Mucosa of descending colon (tissue), 3 donors: ENCODE data around the gene NEFH. TPM values are rescaled to one million over a fixed set of nuclear protein-coding genes. Genes with fewer than 3 reads are reported as not detected.

Experiments used
- ATAC-seq: fragments of 200-7000 bp; cut with Tn5 transposase; one replicate; pipeline ENCODE4 v1.9.1; 2020; ENCODE audit warnings: mild to moderate bottlenecking, moderate library complexity
- DNase-seq, 3 donors: peaks; one replicate each; pipeline ENCODE4 v3.0.0-alpha.2; 2020
- H3K36me3 ChIP-seq: fragments of 200-600 bp; one replicate; pipeline ENCODE4 v1.8.0; 2021; ENCODE audit warnings: low read depth, mild to moderate bottlenecking
- H3K4me1 ChIP-seq: fragments of 200-600 bp; one replicate; pipeline ENCODE4 v1.8.0; 2021; ENCODE audit warnings: low read depth, mild to moderate bottlenecking
- H3K4me3 ChIP-seq: fragments of 200-600 bp; one replicate; pipeline ENCODE4 v1.8.0; 2021; ENCODE audit warnings: mild to moderate bottlenecking
- H3K9me3 ChIP-seq: fragments of 200-600 bp; one replicate; pipeline ENCODE4 v1.8.0; 2021; ENCODE audit warnings: mild to moderate bottlenecking
- intact Hi-C, 2 donors: fragments of 100-400 bp; cut with DNase I in 1 of 2; cut with micrococcal nuclease in 1 of 2; formaldehyde crosslinking; loops; one replicate each; pipeline versions ENCODE4 v1.11.0 to v1.11.1; 2022; cut with DNase I, micrococcal nuclease
- total RNA-seq, 3 donors: library from RNA; stranded (reverse); fragmentation: NEBNext Ultra II Directional in 2 of 3; extraction: Animal tissue kit (Norgen Biotek cat#: 25700) in 2 of 3; gene quantifications; one replicate each; pipeline versions ENCODE4 v1.2.1 to v1.2.4, GENCODE V29; 2021 to 2023
- TF ChIP-seq, protein P1 (sequence below): fragments of 200-600 bp; IDR thresholded peaks from one replicate; pipeline ENCODE4 v1.8.0; 2022; ENCODE audit warnings: antibody characterized with exemption, mild to moderate bottlenecking
- donor health status: DM: no; HTN: no; CAD: no; lungs with moderate emphysema.
- donor health status: DM: no; HTN: no; CAD: no.
- donor health status: DM: no; HTN: yes; CAD: no.

The NEFH gene
- total RNA-seq, 3 donors from 2014 or later, result 0.19 to 2.3 (median 0.23) TPM

- intact Hi-C loops, result no loop called here
- Histone ChIP-seq H3K9me3 (no peaks in the 10 kb centered on the region), H3K4me3 (no peak overlapping the region), H3K4me1 (no peaks in the 10 kb centered on the region), H3K36me3 (no peaks in the 10 kb centered on the region)
- no peak for DNase-seq
- TF ChIP-seq, protein P1, sequence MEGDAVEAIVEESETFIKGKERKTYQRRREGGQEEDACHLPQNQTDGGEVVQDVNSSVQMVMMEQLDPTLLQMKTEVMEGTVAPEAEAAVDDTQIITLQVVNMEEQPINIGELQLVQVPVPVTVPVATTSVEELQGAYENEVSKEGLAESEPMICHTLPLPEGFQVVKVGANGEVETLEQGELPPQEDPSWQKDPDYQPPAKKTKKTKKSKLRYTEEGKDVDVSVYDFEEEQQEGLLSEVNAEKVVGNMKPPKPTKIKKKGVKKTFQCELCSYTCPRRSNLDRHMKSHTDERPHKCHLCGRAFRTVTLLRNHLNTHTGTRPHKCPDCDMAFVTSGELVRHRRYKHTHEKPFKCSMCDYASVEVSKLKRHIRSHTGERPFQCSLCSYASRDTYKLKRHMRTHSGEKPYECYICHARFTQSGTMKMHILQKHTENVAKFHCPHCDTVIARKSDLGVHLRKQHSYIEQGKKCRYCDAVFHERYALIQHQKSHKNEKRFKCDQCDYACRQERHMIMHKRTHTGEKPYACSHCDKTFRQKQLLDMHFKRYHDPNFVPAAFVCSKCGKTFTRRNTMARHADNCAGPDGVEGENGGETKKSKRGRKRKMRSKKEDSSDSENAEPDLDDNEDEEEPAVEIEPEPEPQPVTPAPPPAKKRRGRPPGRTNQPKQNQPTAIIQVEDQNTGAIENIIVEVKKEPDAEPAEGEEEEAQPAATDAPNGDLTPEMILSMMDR, result no peak
- ATAC-seq, result no peak
These were observed 32.1 kb upstream of the NEFH start for GRCh38 chr22:29447906-29448305.

- TF ChIP-seq, protein P1, result no peak
- H3K36me3 ChIP-seq, result no peaks in the 10 kb centered on the region
- intact Hi-C loops, result no loop called here
- H3K9me3 ChIP-seq, result no peaks in the 10 kb centered on the region
- ATAC-seq (no peak), DNase-seq (no peak)
- no peak overlapping the region for H3K4me3 ChIP-seq
- H3K4me1 ChIP-seq, result no peaks in the 10 kb centered on the region
These were observed 30.6 kb upstream of the NEFH start for GRCh38 chr22:29449296-29449875.

GRCh38 chr22:29450222-29450621, 29.8 kb upstream of the NEFH start:
- no peak for ATAC-seq
- no peak for DNase-seq
- TF ChIP-seq, protein P1, result no peak
- intact Hi-C loops, result no loop called here
- Histone ChIP-seq H3K36me3 (no peaks in the 10 kb centered on the region), H3K4me3 (no peak overlapping the region), H3K9me3 (no peaks in the 10 kb centered on the region), H3K4me1 (no peaks in the 10 kb centered on the region)

DNA sequence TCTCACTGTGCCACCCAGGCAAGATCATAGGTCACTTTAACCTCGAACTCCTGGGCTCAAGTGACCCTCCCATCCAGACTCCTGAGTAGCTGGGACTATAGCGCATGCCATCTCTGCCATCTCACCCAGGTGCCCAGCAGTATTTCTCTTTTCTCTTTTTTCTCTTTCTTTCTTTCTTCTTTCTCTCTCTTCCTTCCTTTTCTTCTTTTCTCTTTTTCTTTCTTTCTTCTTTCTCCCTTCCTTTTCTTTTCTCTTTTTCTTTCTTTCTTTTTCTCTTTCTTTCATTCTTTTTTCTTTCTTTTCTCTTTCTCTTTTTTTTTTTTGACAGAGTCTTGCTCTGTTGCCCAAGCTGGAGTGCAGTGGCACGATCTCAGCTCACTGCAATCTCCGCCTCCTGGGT, 28.2 kb upstream of the NEFH start:
- DNase-seq (no peak), ATAC-seq (no peak)
- no peaks in the 10 kb centered on the region for H3K9me3 ChIP-seq
- H3K36me3 ChIP-seq, result no peaks in the 10 kb centered on the region
- TF ChIP-seq, protein P1, result no peak
- H3K4me3 ChIP-seq, result no peak overlapping the region
- intact Hi-C loops, result no loop called here
- no peaks in the 10 kb centered on the region for H3K4me1 ChIP-seq

DNA sequence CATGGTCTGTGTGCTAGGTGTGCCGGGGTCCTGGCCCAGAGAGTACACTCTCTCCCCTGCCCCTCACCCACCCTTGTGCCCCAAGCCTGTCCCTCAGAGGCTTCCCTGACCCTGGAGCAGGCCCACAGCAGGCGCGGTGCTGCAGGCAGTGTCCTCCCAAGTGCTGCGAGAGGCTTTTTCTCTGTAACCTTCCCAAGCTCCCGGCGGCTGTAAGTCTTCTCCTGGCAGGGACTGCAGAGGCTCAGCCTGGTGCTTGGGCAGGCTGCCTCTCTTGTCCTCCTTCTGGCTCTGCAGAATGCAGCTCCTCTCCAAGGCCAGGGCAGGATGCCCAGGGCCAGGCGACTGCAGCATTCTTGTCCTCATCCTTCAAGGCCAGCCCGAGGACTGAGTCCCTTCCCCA, 25.7 kb upstream of the NEFH start:
- TF ChIP-seq, protein P1, result no peak
- DNase-seq (no peak), ATAC-seq (no peak)

GRCh38 chr22:29456211-29456671, 23.8 kb upstream of the NEFH start:
- Histone ChIP-seq H3K9me3 (no peaks in the 10 kb centered on the region), H3K4me1 (no peaks in the 10 kb centered on the region), H3K4me3 (no peak overlapping the region), H3K36me3 (no peaks in the 10 kb centered on the region)
- no peak for ATAC-seq
- no peak for DNase-seq
- TF ChIP-seq, protein P1, result no peak
- intact Hi-C loops, result no loop called here

More for the DNA sequence above, 25.7 kb upstream of the NEFH start:
- Histone ChIP-seq H3K4me1 (no peaks in the 10 kb centered on the region), H3K4me3 (no peak overlapping the region), H3K36me3 (no peaks in the 10 kb centered on the region), H3K9me3 (no peaks in the 10 kb centered on the region)
- intact Hi-C loops, result no loop called here
